Dermis blood vessel endothelial cell (primary cell): ENCODE data around the gene BCL2. TPM values are rescaled to one million over a fixed set of nuclear protein-coding genes. Genes with fewer than 3 reads are reported as not detected.

ENCODE experiments used
- DNase-seq: peaks from one replicate; pipeline ENCODE4 v3.0.0; 2010
- total RNA-seq: library from RNA; depleted of rRNA; stranded (reverse); fragments of >200 nt; gene quantifications from 2 replicates; pipeline ENCODE4 v1.2.3, GENCODE V29; 2014

The BCL2 gene
- total RNA-seq, 1 donor from 2014 or later: 1.4 TPM

DNA sequence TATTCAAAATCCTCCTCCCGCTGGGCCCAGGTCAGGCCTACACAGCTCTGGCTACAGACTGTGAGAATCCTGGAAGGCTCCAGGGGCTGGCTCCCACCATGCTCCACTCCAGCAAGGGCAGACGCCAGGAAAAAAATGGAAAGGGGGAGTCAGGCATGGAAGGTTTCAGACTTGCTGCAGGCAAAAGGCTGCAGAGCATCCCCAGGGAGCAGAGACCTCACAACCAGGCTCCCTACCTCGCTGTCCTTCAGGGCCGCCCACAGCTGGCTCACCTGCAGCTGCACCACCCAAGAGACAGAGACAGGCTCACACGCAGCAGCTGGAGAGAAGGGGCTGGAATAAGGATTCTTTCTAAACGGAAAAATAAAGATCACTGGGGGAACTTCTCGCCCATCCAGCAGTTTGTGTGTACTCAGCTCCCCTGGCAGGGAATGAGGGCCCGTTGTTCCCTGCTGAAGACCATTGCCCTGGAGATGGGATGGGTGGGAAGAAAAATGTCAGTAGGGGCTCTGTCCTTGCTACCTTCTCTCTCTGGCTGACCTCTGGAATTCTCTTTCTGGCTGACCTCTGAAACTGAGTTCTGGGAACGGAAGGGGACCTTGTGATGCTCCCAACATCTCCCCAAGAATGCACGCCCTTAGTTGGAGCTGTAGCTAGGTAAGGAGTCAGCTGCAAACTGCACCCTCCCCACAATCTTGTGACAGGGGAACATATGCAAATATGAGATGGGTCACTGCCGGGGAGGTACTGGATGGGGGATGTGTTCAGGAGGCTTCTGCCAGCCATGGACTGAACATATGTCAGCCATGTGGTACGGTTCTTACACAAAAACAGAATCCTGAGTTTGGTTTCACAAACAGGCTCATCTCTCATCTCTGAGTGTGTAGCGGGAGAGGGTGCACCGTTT, 34.5 kb downstream of the BCL2 start:
- DNase-seq: no peak

DNA sequence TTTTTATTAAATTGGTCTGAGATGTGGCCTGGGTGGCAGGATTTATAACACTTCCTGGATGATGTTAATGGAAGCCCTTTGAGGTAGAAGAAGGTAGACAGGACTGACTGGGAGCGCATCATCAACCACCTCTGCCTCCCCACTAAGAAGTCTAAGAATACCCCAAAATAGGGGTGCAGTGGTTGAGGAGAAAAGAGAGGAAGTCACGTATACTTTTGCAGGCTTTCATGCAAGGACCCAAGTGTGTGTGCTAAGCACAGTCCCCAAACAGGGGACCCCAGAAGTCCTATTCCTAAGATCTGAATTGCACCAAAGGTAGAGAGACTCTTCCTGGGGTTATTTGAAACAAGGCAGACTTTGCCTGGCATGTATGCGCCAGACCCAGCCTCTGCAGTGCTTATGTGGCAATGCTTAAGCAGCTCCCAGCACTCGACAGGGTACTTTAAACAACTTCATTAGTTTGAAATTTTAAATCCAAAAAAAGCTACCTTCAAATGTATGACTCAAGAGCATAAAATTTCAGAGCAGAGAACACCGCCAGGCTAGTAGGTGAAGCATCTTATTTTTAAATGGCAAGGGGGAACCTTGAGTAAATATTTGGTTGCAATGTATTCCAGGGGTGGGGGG, 35.3 kb downstream of the BCL2 start:
- no peak for DNase-seq

DNA sequence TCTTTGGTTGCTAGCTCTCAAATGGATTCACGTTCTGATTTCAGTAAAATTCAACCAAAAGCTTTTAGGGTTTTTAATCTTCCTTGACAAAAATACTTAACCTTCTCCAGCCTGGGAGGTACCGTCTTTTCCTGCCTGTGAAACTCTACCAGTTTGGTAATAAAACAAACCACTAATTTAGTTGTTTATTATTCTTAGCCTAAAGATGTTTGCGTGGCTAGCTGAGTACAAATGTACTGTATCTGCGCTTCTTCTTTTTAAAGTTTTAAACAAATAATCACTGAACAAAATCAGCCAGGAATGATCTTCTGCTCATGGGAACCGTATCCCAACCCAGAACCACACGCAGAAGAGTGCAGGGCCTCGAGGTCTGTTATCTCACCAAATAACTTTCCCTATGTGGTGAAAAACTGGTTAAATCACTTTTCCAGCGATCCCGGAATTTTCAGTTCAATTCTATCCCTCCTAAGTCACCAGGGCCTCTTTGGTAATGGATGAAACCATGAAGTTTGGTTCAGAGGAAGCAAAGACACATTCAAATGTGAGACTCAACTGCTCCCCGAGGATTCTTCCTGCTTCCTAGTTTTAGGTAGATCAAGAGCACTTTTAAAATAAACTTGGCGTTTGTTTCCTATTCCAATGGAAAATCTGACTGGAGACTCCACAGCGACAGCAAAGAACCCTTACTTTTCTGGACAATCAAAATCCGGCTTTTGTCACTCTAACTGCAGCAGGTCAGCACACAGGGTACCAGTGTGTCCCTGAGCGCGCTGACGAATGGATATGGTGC, 36.1 kb downstream of the BCL2 start:
- no peak for DNase-seq

DNA sequence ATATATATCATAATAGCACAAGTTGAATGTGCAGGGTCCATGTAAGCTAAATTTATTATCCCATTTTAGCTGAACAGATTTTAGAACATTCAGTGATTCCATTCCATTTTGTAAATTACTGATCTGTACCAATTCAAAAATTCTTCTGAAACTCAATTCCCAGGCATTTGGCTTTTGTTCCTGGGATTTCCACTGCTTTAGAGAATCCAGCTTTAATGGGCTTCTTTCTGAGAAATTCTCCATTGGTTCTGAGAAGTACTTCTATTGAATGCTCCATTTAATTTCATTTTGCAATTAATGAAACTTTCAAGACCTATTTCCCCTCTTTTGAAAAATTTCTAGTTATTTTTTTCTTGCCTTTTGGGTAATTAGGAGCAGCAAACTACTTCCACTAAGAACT, 36.8 kb downstream of the BCL2 start:
- DNase-seq: no peak

DNA sequence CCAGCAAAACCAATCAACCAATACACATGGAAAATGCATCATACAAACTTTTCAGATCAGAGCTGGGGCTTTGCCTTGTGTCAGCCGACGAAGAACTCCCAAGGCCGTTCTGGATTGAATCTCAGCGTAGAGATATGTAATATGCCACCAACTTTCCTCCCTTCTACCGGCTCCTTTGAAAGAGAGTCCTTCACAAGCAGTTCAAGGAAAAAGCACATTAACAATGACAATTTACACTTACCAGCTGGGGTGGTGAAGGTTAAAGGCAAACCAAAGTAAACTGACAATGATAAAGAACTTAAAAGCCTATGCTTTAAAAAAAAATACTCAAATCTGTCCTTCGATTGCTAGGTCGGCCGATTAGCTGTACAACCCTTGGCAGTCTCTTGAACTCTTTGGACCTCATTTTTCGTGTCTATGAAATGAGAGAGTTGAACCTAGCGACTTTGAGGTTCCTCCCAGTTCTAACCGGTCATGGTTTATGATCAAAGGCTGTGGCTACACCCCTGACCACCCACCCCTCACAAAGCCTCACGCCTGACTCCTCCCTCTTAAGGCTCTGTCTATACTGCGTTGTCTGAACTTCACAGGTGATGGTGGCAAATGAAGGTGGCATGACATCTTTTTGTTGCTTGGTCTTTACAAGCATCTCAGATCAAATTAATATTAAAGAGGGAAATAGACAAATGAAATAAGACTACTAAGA, 46.2 kb downstream of the BCL2 start:
- no peak for DNase-seq

DNA sequence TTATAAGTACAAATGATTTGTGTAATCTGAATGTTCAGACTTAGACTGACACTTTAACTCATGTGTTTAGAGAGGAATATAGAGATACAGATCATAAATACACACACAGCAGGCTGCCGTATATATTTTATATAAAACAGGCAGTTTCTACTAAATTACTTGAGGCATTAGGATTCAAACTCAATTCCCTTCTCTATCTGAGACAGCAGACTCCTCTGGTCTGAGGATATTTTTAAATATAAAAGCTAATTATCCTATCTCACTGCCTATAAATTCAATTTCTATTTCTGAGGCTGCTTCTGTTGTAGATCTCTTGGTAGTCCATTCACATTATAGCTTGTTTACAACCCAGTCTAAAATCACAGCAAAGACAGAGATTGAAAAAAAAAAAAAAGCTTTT, 46.9 kb downstream of the BCL2 start:
- no peak for DNase-seq

DNA sequence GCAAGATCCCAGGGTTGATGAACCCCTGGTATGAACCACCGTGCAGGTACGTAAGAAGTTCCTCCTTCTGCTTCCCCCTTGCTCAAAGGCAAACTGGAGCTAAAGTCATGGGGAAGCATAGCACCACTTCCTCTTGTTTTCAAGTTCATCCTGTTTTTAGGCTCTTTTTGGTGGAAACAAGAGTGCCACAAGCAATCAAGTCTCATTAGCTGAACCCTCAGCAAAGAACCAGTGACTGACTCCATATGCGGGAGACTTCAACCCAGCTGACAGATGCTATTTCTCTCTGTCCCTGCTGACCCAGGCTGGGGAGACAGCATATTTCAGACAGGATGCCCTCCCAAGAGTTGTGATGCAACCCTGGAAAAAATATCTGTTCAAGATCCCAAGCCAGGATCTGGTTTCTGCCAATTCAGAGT, 47.7 kb downstream of the BCL2 start:
- no peak for DNase-seq

DNA sequence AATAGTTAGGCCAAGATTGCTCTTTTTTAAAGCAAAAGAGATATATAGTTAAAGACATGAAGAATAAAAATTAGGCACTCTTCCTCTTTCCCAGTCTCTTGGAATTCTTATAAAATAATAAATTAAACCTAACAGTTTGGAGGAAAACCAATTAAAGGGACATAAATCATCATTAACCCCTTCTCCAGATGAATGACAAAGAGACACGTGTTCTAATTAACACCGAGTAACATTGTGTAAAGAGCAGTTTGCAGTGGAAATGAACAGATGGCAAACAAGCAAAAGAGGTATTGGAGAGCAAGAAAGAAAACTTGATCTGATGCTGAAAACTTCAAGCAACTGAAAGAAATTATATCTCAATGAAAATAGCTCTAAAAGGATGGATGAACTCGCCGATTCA, 48.4 kb downstream of the BCL2 start:
- DNase-seq: no peak

DNA sequence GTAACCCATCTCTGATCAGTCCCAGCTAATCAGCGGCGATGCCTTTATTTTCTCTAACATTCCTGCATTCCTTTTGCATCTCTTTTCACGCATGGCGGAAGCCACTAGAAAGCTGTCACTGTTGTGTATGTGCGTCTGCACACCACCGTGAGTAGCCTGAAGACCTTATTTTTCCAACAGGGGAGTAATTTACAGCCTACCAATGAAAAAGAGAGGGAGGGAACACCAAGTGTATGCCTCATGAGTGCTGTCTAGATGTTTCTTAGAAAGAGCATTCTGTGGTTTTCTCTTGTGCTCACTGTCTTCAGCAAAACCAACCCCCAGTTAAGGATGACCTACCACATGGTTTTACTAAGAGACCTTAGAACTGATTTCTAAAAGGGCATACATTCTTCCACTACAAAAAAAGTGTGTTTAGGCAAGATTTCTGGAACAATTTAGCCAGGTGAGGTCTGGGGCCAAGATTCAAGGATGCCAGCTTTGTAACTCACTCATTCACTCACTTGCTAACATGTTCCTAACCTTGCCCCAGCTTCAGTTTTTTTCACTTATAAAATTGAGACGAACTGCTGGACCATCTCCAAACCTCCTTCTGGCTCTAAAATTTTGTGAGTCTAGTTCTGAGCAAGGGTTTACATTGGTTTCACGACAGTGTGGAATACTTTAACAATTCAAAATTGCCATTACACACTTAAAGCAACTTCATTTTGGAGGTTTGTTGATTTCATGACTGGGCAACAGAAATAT, 51.4 kb downstream of the BCL2 start:
- no peak for DNase-seq

DNA sequence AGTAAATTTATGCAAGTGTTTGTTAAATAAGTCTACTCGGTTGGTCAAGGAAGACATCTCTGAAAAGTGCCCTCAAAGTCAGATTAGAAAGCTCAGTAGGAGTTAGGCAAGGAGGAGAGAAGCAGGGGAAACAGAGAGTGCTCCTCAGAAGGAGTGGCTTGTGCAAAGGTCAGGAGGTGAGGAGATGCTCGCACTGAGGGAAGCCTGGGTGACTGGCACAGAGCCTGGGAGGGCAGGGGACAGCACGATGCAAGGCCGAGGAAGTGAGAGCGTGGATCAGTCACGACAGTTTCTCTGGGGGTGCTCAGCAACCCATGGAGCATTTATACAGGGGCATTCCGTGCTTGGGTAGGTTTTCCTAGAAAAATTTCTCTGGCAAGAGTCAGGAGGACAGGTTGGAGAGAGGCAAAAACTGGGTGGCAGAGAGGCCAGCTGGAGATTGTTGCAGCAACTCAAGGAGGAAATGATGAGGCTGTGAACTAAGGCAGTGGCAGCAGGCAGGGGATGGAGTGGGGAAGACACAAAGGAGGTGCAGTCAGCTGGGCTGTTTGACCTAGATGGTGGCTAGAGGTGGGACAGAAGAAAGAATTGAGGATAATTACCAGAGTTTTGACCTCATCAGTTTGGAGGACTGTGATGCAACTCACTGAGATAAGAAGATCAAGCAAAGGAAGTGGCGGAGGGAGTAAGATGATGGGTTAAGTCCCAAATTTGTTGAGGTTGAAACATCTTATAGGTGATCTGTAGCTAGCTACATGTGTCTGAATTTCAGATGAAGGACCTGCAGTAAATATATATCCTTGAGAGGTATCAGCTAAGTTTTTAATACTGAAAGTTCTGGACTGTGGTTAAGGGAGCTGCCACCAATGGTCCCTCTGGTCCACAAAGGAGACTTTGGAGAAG, 52.4 kb downstream of the BCL2 start:
- no peak for DNase-seq

DNA sequence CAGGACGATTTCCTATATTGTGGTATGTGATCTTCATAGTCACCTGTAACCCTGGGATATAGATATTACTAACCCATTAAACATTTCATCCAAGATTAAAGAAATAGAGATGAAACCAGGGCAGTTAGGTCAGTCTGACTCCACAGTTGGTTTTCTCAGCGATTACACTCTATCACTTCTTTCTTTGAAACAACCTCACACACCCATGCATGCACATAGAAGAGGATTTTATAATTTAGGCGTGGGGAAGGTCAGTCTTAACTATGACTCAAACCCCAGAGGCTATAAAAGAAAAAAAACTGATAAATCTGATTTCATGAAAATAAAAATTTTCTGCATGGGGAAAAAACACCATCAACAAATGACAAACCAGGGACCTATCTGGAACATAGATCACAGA, 54.2 kb downstream of the BCL2 start:
- no peak for DNase-seq

DNA sequence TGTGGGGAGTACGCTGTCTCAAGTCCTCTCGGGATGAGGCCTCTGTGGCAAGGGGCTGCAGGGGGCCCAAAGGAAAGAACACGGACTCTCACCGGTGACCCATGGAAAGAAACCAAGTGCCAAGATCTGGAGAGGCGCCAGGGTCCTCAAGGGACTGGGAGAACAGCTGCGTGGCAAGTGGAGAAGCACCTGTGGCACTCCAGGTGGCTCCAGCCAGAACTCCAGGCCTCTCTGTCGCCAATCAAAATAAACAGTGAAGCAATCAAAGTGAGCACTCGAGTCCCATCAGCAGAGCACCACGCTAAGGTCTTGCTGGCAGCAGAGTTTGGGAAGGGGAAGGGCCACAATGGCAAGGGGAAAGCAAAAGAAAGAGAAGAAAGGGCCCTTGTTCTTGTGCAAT, 54.7 kb downstream of the BCL2 start:
- DNase-seq: no peak

DNA sequence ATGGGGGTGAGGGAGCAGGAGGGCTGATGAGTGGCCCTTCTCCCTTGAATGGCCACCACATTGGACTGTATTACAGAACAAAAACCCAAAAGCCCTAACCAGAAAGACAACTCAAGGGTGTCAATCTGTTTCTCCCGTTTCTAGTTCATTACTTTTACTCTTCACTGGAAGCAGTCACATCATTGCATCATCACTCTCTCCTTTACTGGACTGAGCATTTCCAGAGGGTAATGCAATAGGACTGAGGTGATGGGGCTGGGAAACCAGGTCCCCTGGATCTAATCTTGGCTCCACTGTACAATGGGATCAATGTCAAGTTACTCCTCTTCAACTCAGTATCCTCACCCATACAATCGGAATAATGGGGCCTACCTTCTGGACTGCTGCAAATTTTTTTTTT, 56.1 kb downstream of the BCL2 start:
- DNase-seq: no peak

DNA sequence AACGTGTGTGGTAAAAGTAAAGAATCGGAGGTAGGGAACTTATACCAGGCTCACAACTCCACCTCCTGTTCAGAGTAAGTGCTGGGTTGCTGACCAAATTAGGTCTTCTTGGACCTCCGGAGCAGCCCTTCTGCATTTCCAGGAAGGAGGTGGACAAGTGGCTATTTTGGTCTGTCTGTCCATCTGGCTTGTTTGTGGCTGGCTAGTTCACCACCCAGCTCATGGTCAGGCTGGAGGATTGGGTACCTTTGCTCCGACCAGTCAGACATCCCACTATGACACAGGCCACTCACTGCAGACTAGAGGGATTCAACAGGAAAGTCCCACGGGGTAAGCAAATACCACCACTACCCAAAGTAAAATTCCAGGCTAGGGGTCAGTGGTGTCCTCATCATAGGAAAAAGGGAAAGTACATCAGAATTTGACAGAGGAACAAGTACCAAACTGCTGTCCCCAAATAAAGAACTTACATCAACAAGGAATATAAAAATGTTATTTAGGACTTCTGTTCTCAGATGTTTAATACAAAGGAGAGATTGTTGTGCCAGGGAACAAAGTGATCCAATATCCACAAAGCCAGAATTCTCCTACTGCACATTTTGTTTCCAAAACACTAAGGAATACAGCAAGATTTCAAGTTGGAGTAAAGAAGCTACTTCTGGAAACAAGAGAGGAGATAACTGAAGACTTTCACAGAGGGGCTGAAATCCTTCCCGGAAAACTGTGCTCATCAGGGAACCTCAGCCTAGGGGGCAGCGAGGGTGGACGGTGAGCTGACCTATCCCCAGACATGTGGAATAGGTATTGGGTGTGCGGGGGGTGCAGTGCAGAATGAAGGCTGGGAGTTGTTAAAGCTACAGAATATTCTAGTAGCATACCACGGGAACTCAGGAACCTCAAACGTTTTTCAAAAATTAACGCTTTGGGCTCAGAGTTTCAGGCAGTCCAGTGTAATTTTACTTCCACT, 56.9 kb downstream of the BCL2 start:
- DNase-seq: no peak

DNA sequence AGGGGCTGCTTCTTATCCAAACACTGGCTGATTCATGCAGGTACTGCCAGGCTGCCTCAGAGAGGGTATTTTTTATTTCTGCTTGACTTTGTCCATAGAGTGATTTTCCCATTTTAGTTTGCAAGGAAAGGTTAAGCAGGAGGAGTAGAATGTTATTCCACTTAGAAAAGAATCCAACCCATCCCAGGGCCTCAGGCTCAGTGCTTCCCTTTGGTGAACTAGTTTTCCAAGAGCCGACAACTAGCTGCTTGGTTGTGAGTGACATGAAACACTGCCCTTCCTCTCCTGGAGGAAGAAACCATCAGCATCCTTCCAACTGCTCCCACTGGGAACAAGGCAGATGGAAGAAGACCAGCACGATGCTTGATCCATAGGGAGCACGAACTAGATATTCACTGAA, 58.5 kb downstream of the BCL2 start:
- DNase-seq: no peak

DNA sequence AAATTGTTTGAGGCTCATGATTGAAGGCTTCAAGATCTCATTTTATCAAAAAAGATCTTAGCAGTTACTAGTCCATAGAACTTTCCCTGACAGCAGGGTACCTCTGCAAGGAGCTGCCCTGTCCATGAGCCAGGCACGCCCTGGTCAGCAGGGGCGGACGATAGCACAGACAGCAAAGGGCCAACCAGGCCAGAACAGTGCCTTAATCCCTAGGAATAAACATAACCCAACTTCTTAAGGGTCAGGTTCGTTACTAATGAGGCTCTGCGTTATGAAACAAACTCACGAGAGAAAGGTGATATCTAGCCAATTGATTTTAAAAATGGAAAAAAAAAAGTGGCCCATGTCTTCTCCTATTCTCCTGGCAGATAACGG, 59.2 kb downstream of the BCL2 start:
- DNase-seq: no peak

DNA sequence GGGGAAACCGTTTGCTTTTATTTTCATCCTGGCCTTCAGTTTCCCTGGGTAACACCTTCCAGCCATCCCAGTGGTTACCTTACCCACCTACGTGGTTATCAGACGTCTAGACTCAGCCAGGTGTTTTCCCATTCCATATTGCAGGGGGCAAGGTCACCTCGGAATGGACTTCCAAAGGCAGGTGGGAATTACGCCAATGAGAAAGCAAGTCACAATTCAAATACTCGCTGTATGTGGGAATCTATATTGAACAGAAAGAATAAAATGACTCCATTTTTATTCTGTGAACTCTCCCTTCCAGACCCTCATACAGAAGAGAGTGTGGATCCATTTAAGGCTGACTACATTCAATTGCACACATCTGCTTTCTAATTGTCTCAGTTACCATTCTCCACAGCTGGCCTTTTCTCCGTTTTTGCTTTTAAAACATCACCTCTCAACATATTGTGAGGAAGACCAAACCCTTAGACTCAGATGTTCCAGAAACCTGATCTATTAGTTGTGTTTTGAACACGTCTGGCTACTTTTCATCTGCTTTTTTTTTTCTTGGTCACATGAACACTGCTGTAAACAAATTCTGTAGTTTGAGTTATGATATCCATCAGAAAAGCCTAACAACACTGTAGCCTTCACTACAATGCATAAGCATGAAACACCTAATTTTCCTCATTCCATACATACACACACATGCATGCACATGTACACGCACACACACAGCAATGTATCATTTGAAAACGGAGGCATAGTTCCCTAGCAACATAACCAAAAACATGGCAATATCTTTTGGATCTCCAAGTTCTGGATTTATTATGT, 59.8 kb downstream of the BCL2 start:
- no peak for DNase-seq

DNA sequence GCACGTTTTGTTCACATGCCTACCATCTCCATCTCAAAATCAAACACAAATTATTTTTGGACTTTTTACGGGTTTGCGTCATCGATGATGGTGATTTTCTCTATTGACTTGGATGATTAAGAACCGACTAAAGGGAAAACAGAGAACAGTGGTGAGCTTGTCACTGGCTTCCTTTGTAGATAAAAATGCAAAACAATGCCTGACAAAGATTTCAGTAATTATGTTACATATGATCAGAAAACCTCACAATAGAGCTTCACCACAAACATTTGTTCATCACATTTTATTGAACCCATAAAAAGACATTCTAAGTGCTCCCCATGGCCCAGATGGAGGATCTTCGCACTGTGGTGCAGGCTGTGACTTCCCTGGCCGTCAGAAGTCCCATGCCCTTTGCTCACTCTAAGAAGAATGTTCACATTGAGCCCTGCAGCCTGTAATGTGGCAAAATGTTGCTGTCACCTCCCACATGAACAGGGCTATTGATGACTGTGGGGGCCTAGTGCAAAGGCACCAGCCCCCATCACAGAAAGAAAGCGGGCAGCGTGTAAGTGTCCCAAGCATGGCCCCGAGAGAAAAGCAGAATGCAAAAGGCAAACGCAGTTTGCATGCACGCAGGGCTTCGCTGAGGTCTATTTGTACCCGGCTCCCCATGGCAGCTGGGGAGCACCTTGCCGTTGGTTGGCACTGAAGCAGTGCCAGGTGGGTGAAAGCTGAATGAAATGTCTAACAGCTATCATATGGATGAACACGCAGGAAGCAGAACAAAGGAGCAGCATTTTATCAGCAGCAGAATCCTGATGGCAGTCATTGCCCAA, 60.6 kb downstream of the BCL2 start:
- no peak for DNase-seq
